ENCODE data around the gene DNAJB14.

DNAJB14 gene

DNA sequence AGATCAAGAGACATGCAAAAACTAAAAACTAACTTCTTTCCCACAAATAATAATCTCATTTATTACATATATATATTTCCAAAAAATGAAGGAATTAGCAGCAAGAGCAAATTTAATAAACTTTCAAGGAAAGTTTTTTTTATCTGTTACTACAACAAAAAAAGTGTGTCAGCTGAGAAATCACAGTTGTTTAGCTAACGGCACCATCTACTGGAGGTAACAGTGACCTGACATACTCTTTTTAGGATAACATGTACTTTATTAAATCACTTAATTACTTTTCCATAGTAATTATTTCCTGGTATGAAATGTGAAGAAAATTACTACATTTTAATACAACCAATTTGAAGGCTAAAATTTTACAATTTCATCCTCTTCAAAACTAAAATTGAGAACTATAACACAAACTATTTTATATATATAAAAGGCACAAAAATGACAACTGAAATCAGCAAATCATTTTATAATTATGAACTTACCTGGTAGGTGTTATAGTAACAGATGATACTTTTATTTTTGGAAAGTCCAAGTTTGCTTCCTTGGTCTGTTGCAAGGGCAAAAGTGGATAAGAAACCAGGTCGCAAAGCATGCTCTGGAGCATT, 61.3 kb downstream of the DNAJB14 start:
- TF ChIP-seq, protein P1, sequence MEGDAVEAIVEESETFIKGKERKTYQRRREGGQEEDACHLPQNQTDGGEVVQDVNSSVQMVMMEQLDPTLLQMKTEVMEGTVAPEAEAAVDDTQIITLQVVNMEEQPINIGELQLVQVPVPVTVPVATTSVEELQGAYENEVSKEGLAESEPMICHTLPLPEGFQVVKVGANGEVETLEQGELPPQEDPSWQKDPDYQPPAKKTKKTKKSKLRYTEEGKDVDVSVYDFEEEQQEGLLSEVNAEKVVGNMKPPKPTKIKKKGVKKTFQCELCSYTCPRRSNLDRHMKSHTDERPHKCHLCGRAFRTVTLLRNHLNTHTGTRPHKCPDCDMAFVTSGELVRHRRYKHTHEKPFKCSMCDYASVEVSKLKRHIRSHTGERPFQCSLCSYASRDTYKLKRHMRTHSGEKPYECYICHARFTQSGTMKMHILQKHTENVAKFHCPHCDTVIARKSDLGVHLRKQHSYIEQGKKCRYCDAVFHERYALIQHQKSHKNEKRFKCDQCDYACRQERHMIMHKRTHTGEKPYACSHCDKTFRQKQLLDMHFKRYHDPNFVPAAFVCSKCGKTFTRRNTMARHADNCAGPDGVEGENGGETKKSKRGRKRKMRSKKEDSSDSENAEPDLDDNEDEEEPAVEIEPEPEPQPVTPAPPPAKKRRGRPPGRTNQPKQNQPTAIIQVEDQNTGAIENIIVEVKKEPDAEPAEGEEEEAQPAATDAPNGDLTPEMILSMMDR (conservative IDR thresholded peaks at IDR 0.05; ENCODE audit: low read length) = peak; percentile 73
- no peak for TF ChIP-seq EZH2phosphoT487 (IDR thresholded peaks at IDR 0.05; ENCODE audit: borderline replicate concordance)
- Histone ChIP-seq H4K20me1 (ENCODE audit: insufficient read depth, low read length, poor library complexity, severe bottlenecking) (peaks cover 4% of the 10 kb centered on the region), H3K9me2 (replicated peaks; ENCODE audit: low read depth, low read length) (no peaks in the 10 kb centered on the region), H2AFZ (ENCODE audit: low read length) (no peak overlapping the region), H3K4me1 (ENCODE audit: insufficient read depth, low read length, poor library complexity, severe bottlenecking) (peaks cover 9% of the 10 kb centered on the region), H3K79me2 (ENCODE audit: insufficient read depth, low read length) (peaks cover 9% of the 10 kb centered on the region), H3K9me3 (ENCODE audit: insufficient read depth, low read depth, low read length) (no peaks in the 10 kb centered on the region), H3K27me3 (ENCODE audit: insufficient read depth, low read length, poor library complexity, severe bottlenecking) (no peaks in the 10 kb centered on the region), H3K36me3 (ENCODE audit: insufficient read depth, low read length) (peaks cover 31% of the 10 kb centered on the region; the same call in 1 of the 2 replicates), H3K9ac (ENCODE audit: low read depth, low read length, poor library complexity, severe bottlenecking) (no peak overlapping the region), H3F3A (ENCODE audit: low read depth) (no peaks in the 10 kb centered on the region), H3K4me3 (ENCODE audit: low read length, poor library complexity, severe bottlenecking) (no peak overlapping the region), H3K4me2 (ENCODE audit: low read depth, low read length, poor library complexity, severe bottlenecking) (no peak overlapping the region)

DNA sequence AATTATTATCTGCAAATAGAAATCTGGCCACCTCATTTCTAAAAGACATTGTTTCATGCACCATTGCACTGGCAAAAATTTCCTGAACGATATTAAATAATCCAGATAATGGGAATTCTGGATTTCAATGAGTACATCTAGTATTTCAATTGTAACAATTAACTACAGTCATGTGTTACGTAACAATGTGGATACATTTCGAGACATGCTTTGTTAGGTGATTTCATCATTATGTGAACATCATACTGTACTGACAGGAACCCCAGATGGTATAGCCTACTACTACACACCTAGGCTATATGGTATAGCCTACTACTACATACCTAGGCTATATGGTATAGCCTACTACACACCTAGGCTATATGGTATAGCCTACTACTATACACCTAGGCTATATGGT, 67.0 kb downstream of the DNAJB14 start:
- Histone ChIP-seq H3K4me2 (ENCODE audit: low read depth, low read length, poor library complexity, severe bottlenecking) (no peak overlapping the region), H3K27me3 (ENCODE audit: insufficient read depth, low read length, poor library complexity, severe bottlenecking) (no peaks in the 10 kb centered on the region), H3K79me2 (ENCODE audit: insufficient read depth, low read length) (no peaks in the 10 kb centered on the region), H4K20me1 (ENCODE audit: insufficient read depth, low read length, poor library complexity, severe bottlenecking) (no peaks in the 10 kb centered on the region), H3K9me3 (ENCODE audit: insufficient read depth, low read depth, low read length) (no peaks in the 10 kb centered on the region), H3K4me1 (ENCODE audit: insufficient read depth, low read length, poor library complexity, severe bottlenecking) (no peaks in the 10 kb centered on the region), H2AFZ (ENCODE audit: low read length) (no peak overlapping the region), H3F3A (ENCODE audit: low read depth) (no peaks in the 10 kb centered on the region), H3K36me3 (ENCODE audit: insufficient read depth, low read length) (peaks cover 41% of the 10 kb centered on the region; the same call in 1 of the 2 replicates), H3K9me2 (replicated peaks; ENCODE audit: low read depth, low read length) (no peaks in the 10 kb centered on the region), H3K4me3 (ENCODE audit: low read length, poor library complexity, severe bottlenecking) (no peak overlapping the region), H3K9ac (ENCODE audit: low read depth, low read length, poor library complexity, severe bottlenecking) (no peak overlapping the region)
- TF ChIP-seq EZH2phosphoT487 (IDR thresholded peaks at IDR 0.05; ENCODE audit: borderline replicate concordance) = no peak
- TF ChIP-seq, protein P1 (conservative IDR thresholded peaks at IDR 0.05; ENCODE audit: low read length) = no peak

DNA sequence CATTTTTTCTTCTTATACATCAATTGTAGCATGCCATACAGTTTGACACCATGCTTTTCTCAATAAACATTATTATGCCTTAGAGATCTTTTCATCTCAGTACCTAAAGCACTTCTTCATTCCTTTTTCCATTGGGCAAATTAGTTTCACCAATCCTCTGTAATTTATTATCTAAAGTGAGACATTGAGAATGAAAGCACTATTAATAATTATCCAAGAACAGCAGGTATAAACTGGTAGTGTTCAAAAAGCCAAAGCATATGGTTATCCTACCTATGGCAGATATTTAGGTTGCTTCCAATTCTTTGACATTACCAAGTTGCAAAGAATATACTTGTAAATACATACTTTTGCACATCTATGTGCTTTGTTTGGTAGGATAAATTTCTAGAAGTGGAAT, 67.8 kb downstream of the DNAJB14 start:
- Histone ChIP-seq H3K4me1 (ENCODE audit: insufficient read depth, low read length, poor library complexity, severe bottlenecking) (no peaks in the 10 kb centered on the region), H3K4me2 (ENCODE audit: low read depth, low read length, poor library complexity, severe bottlenecking) (no peak overlapping the region), H3K36me3 (ENCODE audit: insufficient read depth, low read length) (peaks cover 34% of the 10 kb centered on the region; the same call in 1 of the 2 replicates), H3K79me2 (ENCODE audit: insufficient read depth, low read length) (no peaks in the 10 kb centered on the region), H3F3A (ENCODE audit: low read depth) (no peaks in the 10 kb centered on the region), H4K20me1 (ENCODE audit: insufficient read depth, low read length, poor library complexity, severe bottlenecking) (no peaks in the 10 kb centered on the region), H2AFZ (ENCODE audit: low read length) (no peak overlapping the region), H3K9me3 (ENCODE audit: insufficient read depth, low read depth, low read length) (no peaks in the 10 kb centered on the region), H3K9me2 (replicated peaks; ENCODE audit: low read depth, low read length) (no peaks in the 10 kb centered on the region), H3K9ac (ENCODE audit: low read depth, low read length, poor library complexity, severe bottlenecking) (no peak overlapping the region), H3K27me3 (ENCODE audit: insufficient read depth, low read length, poor library complexity, severe bottlenecking) (no peaks in the 10 kb centered on the region), H3K4me3 (ENCODE audit: low read length, poor library complexity, severe bottlenecking) (no peak overlapping the region)
- TF ChIP-seq, protein P1 (conservative IDR thresholded peaks at IDR 0.05; ENCODE audit: low read length) = no peak
- no peak for TF ChIP-seq EZH2phosphoT487 (IDR thresholded peaks at IDR 0.05; ENCODE audit: borderline replicate concordance)

Data from Loucy (cell line).